ENCODE data around the gene NRXN3.

Gene NRXN3

GRCh38 chr14:79534703-79535353 lies 1364.7 kb downstream of the NRXN3 start:
- ChIA-PET CTCF (interaction anchor here (0.7 to 4.1 kb wide), 2 partner anchors 9 to 600 kb away, joined by 3 to 17 read pairs; no protein-coding TSS in a partner anchor), POLR2A (no interaction called here)
- TF ChIP-seq FOXM1 (IDR thresholded peaks at IDR 0.05; ENCODE audit: borderline replicate concordance) (no peak), FOXA1 (IDR thresholded peaks at IDR 0.05) (no peak), ELF4 (IDR thresholded peaks at IDR 0.05) (no peak), BHLHE40 (IDR thresholded peaks at IDR 0.05; ENCODE audit: borderline replicate concordance) (no peak), PKNOX1 (IDR thresholded peaks at IDR 0.05) (no peak), L3MBTL2 (conservative IDR thresholded peaks at IDR 0.05) (no peak), NFRKB (IDR thresholded peaks at IDR 0.05) (no peak), HDGF (IDR thresholded peaks at IDR 0.05; ENCODE audit: borderline replicate concordance) (no peak), FOXK2 (IDR thresholded peaks at IDR 0.05) (no peak), SP1 (IDR thresholded peaks at IDR 0.05) (no peak), LEF1 (IDR thresholded peaks at IDR 0.05; ENCODE audit: borderline replicate concordance) (no peak)
- DNase-seq (ENCODE audit: extremely low spot score) = no peak

GRCh38 chr14:79540394-79540793 lies 1370.2 kb downstream of the NRXN3 start:
- no peak for DNase-seq (ENCODE audit: extremely low spot score)
- ChIA-PET CTCF (no interaction called here), POLR2A (interaction anchor here (0.6 kb wide), 1 partner anchor 594 kb away, joined by 3 read pairs; no protein-coding TSS in a partner anchor)
- no peak for TF ChIP-seq ZNF384 (IDR thresholded peaks at IDR 0.05)
- TF ChIP-seq BHLHE40 (IDR thresholded peaks at IDR 0.05; ENCODE audit: borderline replicate concordance) = no peak
- TF ChIP-seq NFRKB (IDR thresholded peaks at IDR 0.05) = no peak
- TF ChIP-seq SUZ12 (IDR thresholded peaks at IDR 0.05) = no peak
- TF ChIP-seq ARNT (IDR thresholded peaks at IDR 0.05) = no peak
- no peak for TF ChIP-seq HDGF (IDR thresholded peaks at IDR 0.05; ENCODE audit: borderline replicate concordance)
- TF ChIP-seq SP1 (IDR thresholded peaks at IDR 0.05) = no peak
- TF ChIP-seq PKNOX1 (IDR thresholded peaks at IDR 0.05) = no peak

GRCh38 chr14:79542121-79542520 lies 1371.9 kb downstream of the NRXN3 start:
- ChIA-PET POLR2A (no interaction called here), CTCF (no interaction called here)
- DNase-seq (ENCODE audit: extremely low spot score) = no peak
- TF ChIP-seq SUZ12 (IDR thresholded peaks at IDR 0.05) = no peak
- no peak for TF ChIP-seq CTBP1 (IDR thresholded peaks at IDR 0.05; ENCODE audit: borderline replicate concordance)
- TF ChIP-seq LEF1 (IDR thresholded peaks at IDR 0.05; ENCODE audit: borderline replicate concordance) = no peak
- no peak for TF ChIP-seq L3MBTL2 (conservative IDR thresholded peaks at IDR 0.05)
- TF ChIP-seq BHLHE40 (IDR thresholded peaks at IDR 0.05; ENCODE audit: borderline replicate concordance) = no peak
- no peak for TF ChIP-seq FOXM1 (IDR thresholded peaks at IDR 0.05; ENCODE audit: borderline replicate concordance)
- no peak for TF ChIP-seq FOXA1 (IDR thresholded peaks at IDR 0.05)
- no peak for TF ChIP-seq FOXK2 (IDR thresholded peaks at IDR 0.05)
- no peak for TF ChIP-seq ELF4 (IDR thresholded peaks at IDR 0.05)
- no peak for TF ChIP-seq ZNF384 (IDR thresholded peaks at IDR 0.05)
- TF ChIP-seq ARNT (IDR thresholded peaks at IDR 0.05) = no peak
- no peak for TF ChIP-seq TARDBP (IDR thresholded peaks at IDR 0.05)
- TF ChIP-seq PKNOX1 (IDR thresholded peaks at IDR 0.05) = no peak
- TF ChIP-seq HDGF (IDR thresholded peaks at IDR 0.05; ENCODE audit: borderline replicate concordance) = no peak
- no peak for TF ChIP-seq NFRKB (IDR thresholded peaks at IDR 0.05)
- TF ChIP-seq SP1 (IDR thresholded peaks at IDR 0.05) = no peak

- DNase-seq (ENCODE audit: extremely low spot score) = no peak
- TF ChIP-seq PKNOX1 (IDR thresholded peaks at IDR 0.05) (no peak), BHLHE40 (IDR thresholded peaks at IDR 0.05; ENCODE audit: borderline replicate concordance) (no peak), LEF1 (IDR thresholded peaks at IDR 0.05; ENCODE audit: borderline replicate concordance) (no peak)
- ChIA-PET POLR2A (no interaction called here), CTCF (interaction anchor here (0.6 to 1.8 kb wide), 13 partner anchors 9 to 568 kb away, joined by 3 to 17 read pairs (median 4); no protein-coding TSS in a partner anchor)
Observed at GRCh38 chr14:79543348-79543747, 1373.2 kb downstream of the NRXN3 start.

GRCh38 chr14:79543967-79544697 lies 1374.0 kb downstream of the NRXN3 start:
- DNase-seq (ENCODE audit: extremely low spot score) = peak; percentile 43
- ChIA-PET POLR2A (no interaction called here), CTCF (interaction anchor here (0.6 to 1.8 kb wide), 15 partner anchors 10 to 570 kb away, joined by 3 to 17 read pairs (median 4); no protein-coding TSS in a partner anchor)
- TF ChIP-seq CTBP1 (IDR thresholded peaks at IDR 0.05; ENCODE audit: borderline replicate concordance) (no peak), NFRKB (IDR thresholded peaks at IDR 0.05) (no peak), ZNF384 (IDR thresholded peaks at IDR 0.05) (no peak), FOXK2 (IDR thresholded peaks at IDR 0.05) (no peak), PKNOX1 (IDR thresholded peaks at IDR 0.05) (no peak), SP1 (IDR thresholded peaks at IDR 0.05) (no peak), SUZ12 (IDR thresholded peaks at IDR 0.05) (no peak)

Measured in HEK293T (cell line).